ENCODE results near the gene ARHGAP25.

Gene ARHGAP25

GRCh38 chr2:68764041-68764805 is 29.6 kb downstream of the ARHGAP25 start:
- Histone ChIP-seq H3K27ac (no peak overlapping the region), H3K9ac (ENCODE audit: insufficient read length) (no peak overlapping the region), H3K36me3 (ENCODE audit: insufficient read depth, low read length) (no peaks in the 10 kb centered on the region), H3K9me3 (ENCODE audit: low read depth, low read length) (no peaks in the 10 kb centered on the region), H3K4me3 (no peak overlapping the region)
- DNase-seq (ENCODE audit: low read depth, low spot score) = no peak
- TF ChIP-seq FOXP2 (optimal IDR thresholded peaks at IDR 0.05; ENCODE audit: control extremely low read depth, extremely low read length, insufficient read depth) (no peak), EZH2 (IDR thresholded peaks at IDR 0.05) (no peak), POLR2AphosphoS5 (IDR thresholded peaks at IDR 0.05; ENCODE audit: borderline replicate concordance, low read depth, low read length) (no peak)

GRCh38 chr2:68764806-68765311 is 30.2 kb downstream of the ARHGAP25 start:
- DNase-seq (ENCODE audit: low read depth, low spot score) = no peak
- Histone ChIP-seq H3K9ac (ENCODE audit: insufficient read length) (no peak overlapping the region), H3K27ac (no peak overlapping the region)

GRCh38 chr2:68765739-68766375 is 31.2 kb downstream of the ARHGAP25 start:
- TF ChIP-seq POLR2AphosphoS5 (IDR thresholded peaks at IDR 0.05; ENCODE audit: borderline replicate concordance, low read depth, low read length) = no peak
- TF ChIP-seq EZH2 (IDR thresholded peaks at IDR 0.05) = no peak
- no peak for TF ChIP-seq FOXP2 (optimal IDR thresholded peaks at IDR 0.05; ENCODE audit: control extremely low read depth, extremely low read length, insufficient read depth)
- Histone ChIP-seq H3K9me3 (ENCODE audit: low read depth, low read length) (no peaks in the 10 kb centered on the region), H3K27ac (no peak overlapping the region), H3K9ac (ENCODE audit: insufficient read length) (no peak overlapping the region), H3K36me3 (ENCODE audit: insufficient read depth, low read length) (no peaks in the 10 kb centered on the region), H3K4me3 (no peak overlapping the region)
- DNase-seq (ENCODE audit: low read depth, low spot score) = no peak

More at GRCh38 chr2:68764806-68765311, 30.2 kb downstream of the ARHGAP25 start:
- H3K36me3 ChIP-seq (ENCODE audit: insufficient read depth, low read length) = no peaks in the 10 kb centered on the region
- H3K9me3 ChIP-seq (ENCODE audit: low read depth, low read length) = no peaks in the 10 kb centered on the region
- TF ChIP-seq EZH2 (IDR thresholded peaks at IDR 0.05) (no peak), POLR2AphosphoS5 (IDR thresholded peaks at IDR 0.05; ENCODE audit: borderline replicate concordance, low read depth, low read length) (no peak), FOXP2 (optimal IDR thresholded peaks at IDR 0.05; ENCODE audit: control extremely low read depth, extremely low read length, insufficient read depth) (no peak)
- no peak overlapping the region for H3K4me3 ChIP-seq

GRCh38 chr2:68766376-68766845 is 31.8 kb downstream of the ARHGAP25 start:
- DNase-seq (ENCODE audit: low read depth, low spot score) = no peak
- no peak overlapping the region for H3K27ac ChIP-seq
- no peaks in the 10 kb centered on the region for H3K36me3 ChIP-seq (ENCODE audit: insufficient read depth, low read length)
- TF ChIP-seq FOXP2 (optimal IDR thresholded peaks at IDR 0.05; ENCODE audit: control extremely low read depth, extremely low read length, insufficient read depth) = no peak
- no peak for TF ChIP-seq EZH2 (IDR thresholded peaks at IDR 0.05)
- no peak for TF ChIP-seq POLR2AphosphoS5 (IDR thresholded peaks at IDR 0.05; ENCODE audit: borderline replicate concordance, low read depth, low read length)
- H3K9me3 ChIP-seq (ENCODE audit: low read depth, low read length) = no peaks in the 10 kb centered on the region
- no peak overlapping the region for H3K4me3 ChIP-seq
- no peak overlapping the region for H3K9ac ChIP-seq (ENCODE audit: insufficient read length)

GRCh38 chr2:68767031-68767961 is 32.7 kb downstream of the ARHGAP25 start:
- TF ChIP-seq FOXP2 (optimal IDR thresholded peaks at IDR 0.05; ENCODE audit: control extremely low read depth, extremely low read length, insufficient read depth) = no peak
- H3K27ac ChIP-seq = no peak overlapping the region
- H3K9ac ChIP-seq (ENCODE audit: insufficient read length) = no peak overlapping the region
- DNase-seq (ENCODE audit: low read depth, low spot score) = no peak
- no peak overlapping the region for H3K4me3 ChIP-seq
- no peaks in the 10 kb centered on the region for H3K9me3 ChIP-seq (ENCODE audit: low read depth, low read length)
- H3K36me3 ChIP-seq (ENCODE audit: insufficient read depth, low read length) = no peaks in the 10 kb centered on the region

- Histone ChIP-seq H3K9ac (ENCODE audit: insufficient read length) (no peak overlapping the region), H3K36me3 (ENCODE audit: insufficient read depth, low read length) (no peaks in the 10 kb centered on the region), H3K27ac (no peak overlapping the region), H3K9me3 (ENCODE audit: low read depth, low read length) (no peaks in the 10 kb centered on the region), H3K4me3 (no peak overlapping the region)
- DNase-seq (ENCODE audit: low read depth, low spot score) = no peak
- TF ChIP-seq EZH2 (IDR thresholded peaks at IDR 0.05) = no peak
- no peak for TF ChIP-seq FOXP2 (optimal IDR thresholded peaks at IDR 0.05; ENCODE audit: control extremely low read depth, extremely low read length, insufficient read depth)
- no peak for TF ChIP-seq POLR2AphosphoS5 (IDR thresholded peaks at IDR 0.05; ENCODE audit: borderline replicate concordance, low read depth, low read length)
These were observed 33.4 kb downstream of the ARHGAP25 start for GRCh38 chr2:68767996-68768395.

- no peaks in the 10 kb centered on the region for H3K9me3 ChIP-seq (ENCODE audit: low read depth, low read length)
- H3K4me3 ChIP-seq = no peak overlapping the region
- H3K27ac ChIP-seq = no peak overlapping the region
- TF ChIP-seq POLR2AphosphoS5 (IDR thresholded peaks at IDR 0.05; ENCODE audit: borderline replicate concordance, low read depth, low read length) (no peak), EZH2 (IDR thresholded peaks at IDR 0.05) (no peak), FOXP2 (optimal IDR thresholded peaks at IDR 0.05; ENCODE audit: control extremely low read depth, extremely low read length, insufficient read depth) (no peak)
- no peaks in the 10 kb centered on the region for H3K36me3 ChIP-seq (ENCODE audit: insufficient read depth, low read length)
- no peak for DNase-seq (ENCODE audit: low read depth, low spot score)
- H3K9ac ChIP-seq (ENCODE audit: insufficient read length) = no peak overlapping the region
These were observed 33.9 kb downstream of the ARHGAP25 start for GRCh38 chr2:68768461-68768860.

- DNase-seq (ENCODE audit: low read depth, low spot score) = no peak
- Histone ChIP-seq H3K4me3 (no peak overlapping the region), H3K36me3 (ENCODE audit: insufficient read depth, low read length) (no peaks in the 10 kb centered on the region), H3K27ac (no peak overlapping the region), H3K9ac (ENCODE audit: insufficient read length) (no peak overlapping the region), H3K9me3 (ENCODE audit: low read depth, low read length) (no peaks in the 10 kb centered on the region)
- no peak for TF ChIP-seq POLR2AphosphoS5 (IDR thresholded peaks at IDR 0.05; ENCODE audit: borderline replicate concordance, low read depth, low read length)
These were observed 34.3 kb downstream of the ARHGAP25 start for GRCh38 chr2:68768951-68769350.

All from SK-N-MC (cell line).